ENCODE data around the gene TEDC2.

TEDC2 gene

GRCh38 chr16:2451851-2452320, 8.0 kb upstream of the TEDC2 start:
- H3K4me3 ChIP-seq (ENCODE audit: low read depth, low read length) = no peak overlapping the region
- no peak for TF ChIP-seq CTCF (IDR thresholded peaks at IDR 0.05; ENCODE audit: low read depth, low read length)

- no peak overlapping the region for H3K4me3 ChIP-seq (ENCODE audit: low read depth, low read length)
- TF ChIP-seq CTCF (IDR thresholded peaks at IDR 0.05; ENCODE audit: low read depth, low read length) = no peak
Observed at GRCh38 chr16:2452650-2453049, 7.3 kb upstream of the TEDC2 start.

- no peak for TF ChIP-seq CTCF (IDR thresholded peaks at IDR 0.05; ENCODE audit: low read depth, low read length)
- no peak overlapping the region for H3K4me3 ChIP-seq (ENCODE audit: low read depth, low read length)
Observed at GRCh38 chr16:2455081-2455845, 4.6 kb upstream of the TEDC2 start.

GRCh38 chr16:2456551-2457153, 3.3 kb upstream of the TEDC2 start:
- no peak for TF ChIP-seq CTCF (IDR thresholded peaks at IDR 0.05; ENCODE audit: low read depth, low read length)
- H3K4me3 ChIP-seq (ENCODE audit: low read depth, low read length) = no peak overlapping the region

GRCh38 chr16:2457267-2457666, 2.6 kb upstream of the TEDC2 start:
- no peak for TF ChIP-seq CTCF (IDR thresholded peaks at IDR 0.05; ENCODE audit: low read depth, low read length)
- H3K4me3 ChIP-seq (ENCODE audit: low read depth, low read length) = no peak overlapping the region

GRCh38 chr16:2457946-2458345, 2.0 kb upstream of the TEDC2 start:
- TF ChIP-seq CTCF (IDR thresholded peaks at IDR 0.05; ENCODE audit: low read depth, low read length) = no peak
- no peak overlapping the region for H3K4me3 ChIP-seq (ENCODE audit: low read depth, low read length)

Data from WI38 (cell line).